K562 (cell line): ENCODE measurements around the gene NUDT9. TPM values are rescaled to one million over a fixed set of nuclear protein-coding genes. Genes with fewer than 3 reads are reported as not detected.
A peak's percentile ranks its signal among the peaks of the same experiment; 100 is the strongest.

ENCODE experiments used
- ATAC-seq: fragments of 200-7000 bp; cut with Tn5 transposase; 3 replicates; pipeline ENCODE4 v1.9.1; 2020; ENCODE audit warnings: moderate library complexity
- BruUV-seq: library from RNA; stranded (reverse); fragments of 400-500 nt; replicated peaks from 2 replicates; lab custom pipeline; 2021; lab: Mats Ljungman, UMichigan
- CTCF ChIA-PET: fragments of 300-600 bp; formaldehyde crosslinking; extraction: SDS; loops from one replicate; lab custom pipeline; 2021; ENCODE audit warnings: low intra/inter-chr PET ratio; lab: Yijun Ruan, JAX
- POLR2A ChIA-PET: fragments of 300-600, 350-650 bp; sonication (Branson Sonifier 250); formaldehyde crosslinking; extraction: SDS; loops from one replicate; lab custom pipeline; 2021; ENCODE audit warnings: antibody characterized with exemption, inconsistent platforms; lab: Yijun Ruan, JAX
- DNase-seq, 4 experiments: peaks; one replicate each; pipeline versions ENCODE4 v3.0.0 to v3.0.0-alpha.2; 2011 to 2018; ENCODE audit warnings: low spot score in 3 of 4, mixed read lengths in 3 of 4; ENCODE audit errors: extremely low read depth in 1 of 4
- FAIRE-seq: peaks from 2 replicates; lab custom pipeline; 2011; peaks lifted over from hg19 to GRCh38; lab: Jason Lieb, UNC
- H2AFZ ChIP-seq: 2 replicates; pipeline ENCODE4 v1.6.0; 2011; ENCODE audit warnings: low read depth, low read length, control low read depth, inconsistent platforms
- H3K27ac ChIP-seq: fragments of 200-600 bp; 3 replicates; pipeline ENCODE4 v1.8.0; 2011; ENCODE audit warnings: low read depth, mild to moderate bottlenecking, control low read depth, inconsistent platforms, low read length, moderate library complexity, mixed read lengths; ENCODE audit errors: extremely low read depth
- H3K27me3 ChIP-seq, 2 experiments: fragments of 300-600 bp in 1 of 2; 2 replicates in 1 of 2; 3 replicates in 1 of 2; pipeline versions ENCODE4 v1.6.0 to v1.8.0; 2011; ENCODE audit warnings: inconsistent platforms in 2 of 2, low read length in 2 of 2, mild to moderate bottlenecking in 1 of 2, mixed read lengths in 1 of 2, moderate library complexity in 1 of 2; ENCODE audit not compliant: control insufficient read depth in 2 of 2, insufficient read depth in 2 of 2
- H3K36me3 ChIP-seq: fragments of 300-600 bp; 3 replicates; pipeline ENCODE4 v1.8.0; 2011; ENCODE audit warnings: mild to moderate bottlenecking, low read length, inconsistent platforms; ENCODE audit not compliant: control insufficient read depth, insufficient read depth
- H3K4me1 ChIP-seq, 2 experiments: fragments of 200-600 bp in 1 of 2; replicated peaks in 1 of 2; 2 replicates in 1 of 2; 3 replicates in 1 of 2; pipeline versions ENCODE4 v1.5.1 to v1.8.0; 2011; ENCODE audit warnings: inconsistent platforms in 2 of 2, low read length in 2 of 2, mild to moderate bottlenecking in 1 of 2, mixed read lengths in 1 of 2, moderate library complexity in 1 of 2; ENCODE audit not compliant: control insufficient read depth in 2 of 2, insufficient read depth in 2 of 2
- H3K4me2 ChIP-seq: 2 replicates; pipeline ENCODE4 v1.6.1; 2011; ENCODE audit warnings: low read length, control low read depth, inconsistent platforms, mixed read lengths; ENCODE audit not compliant: insufficient read depth
- H3K4me3 ChIP-seq: fragments of 200-600 bp; sonication (generic), shearing (Covaris generic); 2 replicates; pipeline ENCODE4 v1.5.1; 2016; ENCODE audit warnings: control low read depth, inconsistent platforms
- H3K79me2 ChIP-seq: fragments of 200-600 bp; 3 replicates; pipeline ENCODE4 v1.8.0; 2011; ENCODE audit warnings: low read length, inconsistent platforms; ENCODE audit not compliant: control insufficient read depth, insufficient read depth
- H3K9ac ChIP-seq, 2 experiments: 2 replicates each; pipeline versions ENCODE4 v1.6.0 to v1.6.1; 2011; ENCODE audit warnings: low read depth in 2 of 2, low read length in 2 of 2, control low read depth in 1 of 2, inconsistent platforms in 1 of 2, mild to moderate bottlenecking in 1 of 2, mixed read lengths in 1 of 2; ENCODE audit not compliant: insufficient read depth in 1 of 2
- H3K9me1 ChIP-seq: one replicate; pipeline ENCODE4 v1.6.0; 2011; ENCODE audit warnings: inconsistent platforms, mild to moderate bottlenecking, low read length, moderate library complexity; ENCODE audit not compliant: control insufficient read depth, insufficient read depth
- H3K9me3 ChIP-seq: replicated peaks from 2 replicates; pipeline ENCODE4 v1.5.1; 2011; ENCODE audit warnings: low read depth, low read length, inconsistent platforms; ENCODE audit not compliant: control insufficient read depth, insufficient read depth
- H4K20me1 ChIP-seq: replicated peaks from 2 replicates; pipeline ENCODE4 v1.6.1; 2011; ENCODE audit warnings: low read length, inconsistent platforms, mixed read lengths; ENCODE audit not compliant: control insufficient read depth, insufficient read depth
- CHD1 ChIP-seq: fragments of 200-600 bp; sonication (generic); IDR thresholded peaks from one replicate; pipeline ENCODE4 v1.6.1; 2012; ENCODE audit warnings: mild to moderate bottlenecking, moderate library complexity, low read length, inconsistent platforms
- CHD2 ChIP-seq: IDR thresholded peaks from 2 replicates; pipeline ENCODE4 v1.6.1; 2011; ENCODE audit warnings: low read depth, low read length
- HNRNPL ChIP-seq: fragments of 200-400 bp; formaldehyde crosslinking; IDR thresholded peaks from 2 replicates; pipeline ENCODE4 v1.6.1; 2017; ENCODE audit warnings: low read depth, mild to moderate bottlenecking, low read length
- MEIS2 ChIP-seq: fragments of 450-650 bp; IDR thresholded peaks from 2 replicates; pipeline ENCODE4 v1.6.1; 2014; ENCODE audit warnings: mild to moderate bottlenecking; ENCODE audit not compliant: partially characterized antibody
- MTA3 ChIP-seq: fragments of 450-650 bp; formaldehyde crosslinking; IDR thresholded peaks from 2 replicates; pipeline ENCODE4 v1.6.1; 2017; ENCODE audit warnings: mild to moderate bottlenecking, borderline replicate concordance
- OTX1 ChIP-seq: fragments of 450-650 bp; formaldehyde crosslinking; IDR thresholded peaks from 2 replicates; pipeline ENCODE4 v1.4.0; 2022; ENCODE audit warnings: mild to moderate bottlenecking
- PHF20 ChIP-seq: fragments of 450-650 bp; IDR thresholded peaks from 2 replicates; pipeline ENCODE4 v1.6.1; 2018; ENCODE audit not compliant: partially characterized antibody
- POLR2AphosphoS2 ChIP-seq: IDR thresholded peaks from 2 replicates; pipeline ENCODE4 v1.6.1; 2012; ENCODE audit warnings: low read length, improper control_type of control experiment
- RBM25 ChIP-seq: fragments of 200-400 bp; formaldehyde crosslinking; IDR thresholded peaks from 2 replicates; pipeline ENCODE4 v1.6.1; 2018; ENCODE audit warnings: low read length, low read depth, moderate library complexity; ENCODE audit not compliant: severe bottlenecking
- ZBTB33 ChIP-seq: sonication (generic); formaldehyde crosslinking; IDR thresholded peaks from 2 replicates; pipeline ENCODE4 v1.8.1; 2023; ENCODE audit warnings: mild to moderate bottlenecking, missing genetic modification reagents
- ZNF121 ChIP-seq: sonication (generic); formaldehyde crosslinking; conservative IDR thresholded peaks from 2 replicates; pipeline ENCODE4 v1.8.0; 2022; ENCODE audit warnings: missing genetic modification reagents
- ZNF384 ChIP-seq: IDR thresholded peaks from 2 replicates; pipeline ENCODE4 v1.6.1; 2012; ENCODE audit warnings: low read depth, low read length, improper control_type of control experiment
- ZNF561 ChIP-seq: fragments of 450-650 bp; formaldehyde crosslinking; conservative IDR thresholded peaks from 2 replicates; pipeline ENCODE4 v1.4.0; 2020; ENCODE audit warnings: mild to moderate bottlenecking, moderate library complexity
- WGBS: fragments of 100-300 bp; shearing (Covaris generic); methylation state at CpG from one replicate; pipeline ENCODE4 v1.1.6; 2016; ENCODE audit warnings: low coverage, mixed read lengths; ENCODE audit not compliant: insufficient coverage; ENCODE audit errors: missing lambda C conversion rate; 5-methylcytosine and 5-hydroxymethylcytosine counted together
- in situ Hi-C: fragments of 300-500 bp; cut with MboI; formaldehyde crosslinking; loops from 4 replicates; pipeline ENCODE4 v1.15.0; 2018; ENCODE audit warnings: inconsistent platforms, mixed read lengths
- intact Hi-C: fragments of 100-400 bp; cut with micrococcal nuclease; formaldehyde crosslinking; loops from 2 replicates; pipeline ENCODE4 v1.14.2; 2022
- polyA plus RNA-seq, 8 experiments: library from polyadenylated mRNA; depleted of rRNA in 4 of 8; stranded (reverse) in 5 of 8; unstranded in 3 of 8; fragments of >200 nt; fragmentation: Nextera tagmentation in 2 of 8; fragmentation: Illumina TruSeq in 1 of 8; extraction: Ambion mirVana in 2 of 8; extraction: Trizol in 1 of 8; gene quantifications; 2 replicates each; pipeline versions ENCODE4 v1.2.1 to v1.2.3, GENCODE V29; 2011 to 2014; ENCODE audit warnings: inconsistent platforms in 1 of 8, missing spikeins in 1 of 8
- total RNA-seq, 7 experiments: library from RNA; depleted of rRNA in 6 of 7; stranded (reverse); fragments of >200 nt in 6 of 7; fragmentation: Illumina TruSeq in 2 of 7; extraction: Trizol in 2 of 7; gene quantifications; 2 replicates each; pipeline versions ENCODE4 v1.2.1 to v1.2.3, GENCODE V29; 2011 to 2021; ENCODE audit warnings: low replicate concordance in 1 of 7
- TF ChIP-seq, protein P1 (sequence below): fragments of 250-450 bp; sonication (Bioruptor Pico); IDR thresholded peaks from 2 replicates; pipeline ENCODE4 v1.5.0; 2021

Gene NUDT9
- total and polyA plus RNA-seq, 9 of the 15 experiments (the other 6 are each of a cell fraction or from before 2014, with no cell fraction given) = 8.5 to 20.8 (median 18.0) TPM

DNA sequence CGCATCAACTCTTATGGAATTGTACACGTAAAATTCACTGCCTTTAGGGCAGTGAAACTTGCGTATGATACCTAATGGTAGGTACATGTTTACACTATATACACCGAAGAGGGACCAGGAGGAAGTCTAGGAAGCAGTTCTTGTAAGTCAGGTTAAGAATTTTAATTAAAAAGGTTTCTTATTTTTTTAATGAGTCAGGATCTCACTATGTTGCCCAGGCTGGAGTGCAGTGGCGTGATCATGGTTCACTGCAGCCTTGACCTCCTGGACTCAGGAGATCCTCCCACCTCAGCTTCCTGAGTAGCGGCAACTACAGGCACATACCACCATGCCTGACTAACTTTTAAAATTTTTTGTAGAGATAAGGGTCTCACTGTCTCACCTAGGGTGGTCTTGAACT is 6.6 kb downstream of the NUDT9 start:
- CTCF ChIA-PET = no interaction called here
- DNase-seq (no peak), ATAC-seq (peak; percentile 15; the same call in 1 of the 3 replicates), FAIRE-seq (no peak)
- Histone ChIP-seq H4K20me1 (no peaks in the 10 kb centered on the region), H3K36me3 (no peaks in the 10 kb centered on the region), H3K9me1 (no peaks in the 10 kb centered on the region), H2AFZ (no peak overlapping the region), H3K4me1 (peaks cover 5 to 8% of the 10 kb centered on the region in 2 experiments; a peak in 4 of 5 replicates), H3K27ac (no peak overlapping the region), H3K9me3 (no peaks in the 10 kb centered on the region), H3K79me2 (peaks cover 74% of the 10 kb centered on the region), H3K9ac (no peak overlapping the region), H3K4me2 (no peak overlapping the region)
- intact Hi-C loops = no loop called here
- no TSS peak for BruUV-seq
- WGBS = 85% methylated on average over 6 of the region's 6 CpGs
- TF ChIP-seq POLR2AphosphoS2 = no peak
- TF ChIP-seq ZNF561 (CRISPR knock-in tag) = no peak
- no peak for TF ChIP-seq HNRNPL
- TF ChIP-seq RBM25 = peak; percentile 57
- TF ChIP-seq, protein P1, sequence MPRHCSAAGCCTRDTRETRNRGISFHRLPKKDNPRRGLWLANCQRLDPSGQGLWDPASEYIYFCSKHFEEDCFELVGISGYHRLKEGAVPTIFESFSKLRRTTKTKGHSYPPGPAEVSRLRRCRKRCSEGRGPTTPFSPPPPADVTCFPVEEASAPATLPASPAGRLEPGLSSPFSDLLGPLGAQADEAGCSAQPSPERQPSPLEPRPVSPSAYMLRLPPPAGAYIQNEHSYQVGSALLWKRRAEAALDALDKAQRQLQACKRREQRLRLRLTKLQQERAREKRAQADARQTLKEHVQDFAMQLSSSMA (CRISPR knock-in tag) = no peak
- no peak for TF ChIP-seq CHD1
- TF ChIP-seq ZBTB33 = 0 out of 2 replicates have a peak, but pooled peaks have one; percentile 33
- TF ChIP-seq ZNF384 = no peak
- TF ChIP-seq CHD2 = no peak
- TF ChIP-seq MTA3 = no peak
- TF ChIP-seq OTX1 (CRISPR knock-in tag) = no peak
- TF ChIP-seq PHF20 = no peak
- no peak for TF ChIP-seq MEIS2
- TF ChIP-seq ZNF121 (CRISPR knock-in tag) = peak; percentile 86
- TF ChIP-seq, all 486 proteins: peak for 3
- H3K4me3 ChIP-seq = no peak overlapping the region
- POLR2A ChIA-PET = interaction anchor here (0.5 kb wide), 1 partner anchor 139 kb away, joined by 3 read pairs; no protein-coding TSS in a partner anchor
- H3K27me3 ChIP-seq = no peaks in the 10 kb centered on the region
- in situ Hi-C loops = no loop called here
